Measurements from ENCODE around the gene LRRC46.

Gene LRRC46

GRCh38 chr17:47831003-47831933, at the start of gene LRRC46, which contains the start of gene MRPL10:
Gene LRRC46, plus strand, starts transcription at chr17:47831670. Its CDS starts 320 bp downstream, at chr17:47831990.
Gene MRPL10, minus strand, starts transcription at chr17:47831541. Its CDS starts 30 bp downstream, at chr17:47831511.
- DNase-seq, result peak; percentile 96

- DNase-seq, result no peak
These were observed 45.8 kb upstream of the LRRC46 start for GRCh38 chr17:47785538-47786123.

GRCh38 chr17:47789611-47790561, 41.6 kb upstream of the LRRC46 start:
- peak; percentile 82 for DNase-seq

- DNase-seq, result peak; percentile 49
These were observed 40.4 kb upstream of the LRRC46 start for GRCh38 chr17:47791025-47791424.

- no peak for DNase-seq
These were observed 39.0 kb upstream of the LRRC46 start for GRCh38 chr17:47792457-47792856.

- DNase-seq, result peak; percentile 15
These were observed 38.5 kb upstream of the LRRC46 start for GRCh38 chr17:47792979-47793378.

GRCh38 chr17:47797797-47798196, 33.7 kb upstream of the LRRC46 start:
- DNase-seq, result peak; percentile 30

- peak; percentile 33 for DNase-seq
These were observed 30.8 kb upstream of the LRRC46 start for GRCh38 chr17:47800686-47801085.

GRCh38 chr17:47801176-47801765, 30.2 kb upstream of the LRRC46 start:
- DNase-seq, result peak; percentile 50

- DNase-seq, result no peak
These were observed 29.6 kb upstream of the LRRC46 start for GRCh38 chr17:47801906-47802305.

GRCh38 chr17:47802341-47803022, 29.0 kb upstream of the LRRC46 start:
- DNase-seq, result peak; percentile 81

- peak; percentile 26 for DNase-seq
These were observed 28.3 kb upstream of the LRRC46 start for GRCh38 chr17:47803201-47803600.

- no peak for DNase-seq
These were observed 27.7 kb upstream of the LRRC46 start for GRCh38 chr17:47803751-47804150.

- DNase-seq, result peak; percentile 47
These were observed 27.0 kb upstream of the LRRC46 start for GRCh38 chr17:47804461-47804860.

- DNase-seq, result no peak
These were observed 25.2 kb upstream of the LRRC46 start for GRCh38 chr17:47806026-47806912.

- DNase-seq, result no peak
These were observed 24.6 kb upstream of the LRRC46 start for GRCh38 chr17:47806913-47807255.

- DNase-seq, result no peak
These were observed 24.0 kb upstream of the LRRC46 start for GRCh38 chr17:47807421-47807820.

- DNase-seq, result no peak
These were observed 23.2 kb upstream of the LRRC46 start for GRCh38 chr17:47808036-47808829.

- no peak for DNase-seq
These were observed 22.5 kb upstream of the LRRC46 start for GRCh38 chr17:47808830-47809480.

Data from activated CD8-positive, alpha-beta memory T cell treated with anti-CD3 and anti-CD28 coated beads for 24 hours (primary cell).